HepG2 (cell line): ENCODE data around the gene VEGFA. TPM values are rescaled to one million over a fixed set of nuclear protein-coding genes. Genes with fewer than 3 reads are reported as not detected.

Experiments
- BORCS8-MEF2B ChIP-seq: sonication (generic); formaldehyde crosslinking; IDR thresholded peaks from 2 replicates; pipeline ENCODE4 v1.8.0; 2022; ENCODE audit warnings: mild to moderate bottlenecking, missing genetic modification reagents
- CEBPZ ChIP-seq: IDR thresholded peaks from 2 replicates; pipeline ENCODE4 v1.6.1; 2012; ENCODE audit warnings: low read length, improper control_type of control experiment
- MED8 ChIP-seq: sonication (generic); formaldehyde crosslinking; IDR thresholded peaks from 2 replicates; pipeline ENCODE4 v1.8.1; 2023; ENCODE audit warnings: mild to moderate bottlenecking, missing genetic modification reagents; ENCODE audit not compliant: insufficient replicate concordance
- MLX ChIP-seq: IDR thresholded peaks from 2 replicates; pipeline ENCODE4 v1.6.1; 2016
- MXI1 ChIP-seq: IDR thresholded peaks from 3 replicates; pipeline ENCODE4 v1.6.1; 2012; ENCODE audit warnings: low read depth, low read length, inconsistent platforms, borderline replicate concordance
- THAP9 ChIP-seq: sonication (generic); formaldehyde crosslinking; IDR thresholded peaks from 2 replicates; pipeline ENCODE4; 2020; ENCODE audit warnings: missing genetic modification reagents, mild to moderate bottlenecking, borderline replicate concordance
- XRCC5 ChIP-seq: fragments of 200-400 bp; formaldehyde crosslinking; optimal IDR thresholded peaks from 2 replicates; pipeline ENCODE3; 2017; ENCODE audit warnings: mild to moderate bottlenecking, low read length
- ZNF317 ChIP-seq: sonication (generic); formaldehyde crosslinking; IDR thresholded peaks from 2 replicates; pipeline ENCODE4 v1.5.0; 2020; ENCODE audit warnings: mild to moderate bottlenecking, missing genetic modification reagents
- ZNF407 ChIP-seq: sonication (generic); formaldehyde crosslinking; IDR thresholded peaks from one replicate; pipeline ENCODE4 v1.5.1; 2020; ENCODE audit warnings: mild to moderate bottlenecking, missing genetic modification reagents; ENCODE audit errors: not compliant biosample characterization
- ZNF563 ChIP-seq: sonication (generic); formaldehyde crosslinking; IDR thresholded peaks from 2 replicates; pipeline ENCODE4 v1.8.0; 2022; ENCODE audit warnings: mild to moderate bottlenecking, moderate library complexity, missing genetic modification reagents
- ZNF772 ChIP-seq: sonication (generic); formaldehyde crosslinking; IDR thresholded peaks from 2 replicates; pipeline ENCODE4 v1.5.0; 2020; ENCODE audit warnings: mild to moderate bottlenecking, missing genetic modification reagents
- polyA plus RNA-seq, 8 experiments: library from polyadenylated mRNA; depleted of rRNA in 3 of 8; stranded (reverse) in 7 of 8; unstranded in 1 of 8; fragments of >200 nt; fragmentation: Illumina TruSeq in 4 of 8; extraction: Trizol in 4 of 8; gene quantifications; 2 replicates each; pipeline versions ENCODE4 v1.2.1 to v1.2.3, GENCODE V29; 2011 to 2016; ENCODE audit warnings: low read depth in 4 of 8, missing spikeins in 1 of 8, mixed read lengths in 1 of 8; ENCODE audit not compliant: insufficient read depth in 1 of 8
- total RNA-seq, 5 experiments: library from RNA; depleted of rRNA; stranded (reverse); fragments of >200 nt; fragmentation: Illumina TruSeq; extraction: Trizol; gene quantifications; 2 replicates each; pipeline ENCODE4 v1.2.3, GENCODE V29; 2016; ENCODE audit warnings: low read depth in 1 of 5

Gene VEGFA
- total and polyA plus RNA-seq, 2 of the 13 experiments (the other 11 are each of a cell fraction or from before 2014, with no cell fraction given), result 68.1 to 629 TPM

- no peak for TF ChIP-seq ZNF407
- TF ChIP-seq MED8 (CRISPR knock-in tag), result no peak
- TF ChIP-seq MLX (CRISPR knock-in tag), result no peak
- TF ChIP-seq MXI1, result peak; percentile 51; the same call in 1 of the 3 replicates
- TF ChIP-seq ZNF317 (CRISPR knock-in tag), result no peak; the same call in 1 of the 2 replicates
- no peak for TF ChIP-seq THAP9 (CRISPR knock-in tag)
- no peak for TF ChIP-seq ZNF772 (CRISPR knock-in tag)
- 0 out of 2 replicates have a peak, but pooled peaks have one; percentile 7 for TF ChIP-seq BORCS8-MEF2B (CRISPR knock-in tag)
- TF ChIP-seq CEBPZ, result no peak
- 0 out of 2 replicates have a peak, but pooled peaks have one; percentile 50 for TF ChIP-seq ZNF563
- peak; percentile 37 for TF ChIP-seq XRCC5
Measured at GRCh38 chr6:43833223-43833995, 63.4 kb downstream of the VEGFA start (continued).
